ENCODE data around the gene ULK2. TPM values are rescaled to one million over a fixed set of nuclear protein-coding genes. Genes with fewer than 3 reads are reported as not detected.

The ULK2 gene
- total and polyA plus RNA-seq, 12 donors: 9.5 to 32.0 (median 15.1) TPM

DNA sequence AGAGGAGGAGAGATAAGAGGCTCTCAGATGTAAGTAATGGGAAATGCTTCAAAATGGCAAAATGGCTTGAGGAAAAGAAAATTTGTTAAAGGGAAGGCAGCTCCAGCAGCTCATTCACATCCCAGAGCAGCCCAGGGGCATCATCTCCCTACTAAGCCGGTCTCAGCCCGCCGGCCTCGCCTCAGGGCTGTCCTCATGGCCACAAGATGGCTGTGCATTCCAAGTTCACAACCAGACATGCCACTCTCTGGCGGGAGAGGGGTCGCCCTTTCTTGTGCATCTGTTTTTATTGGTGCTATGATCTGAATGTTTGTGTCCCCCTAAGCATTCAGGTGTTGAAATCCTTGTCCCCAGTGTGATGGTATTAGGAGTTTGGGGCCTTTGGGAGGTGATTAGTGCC lies 137.8 kb downstream of the ULK2 start:
- Histone ChIP-seq H3K4me3 (no peak overlapping the region), H3K4me1 (replicated peaks in 1 of 2) (peaks cover 22 to 28% of the 10 kb centered on the region in 2 donors), H3K27ac (peak overlapping the region in 1 of 5 donors; percentile 11), H3K9me3 (replicated peaks in 1 of 3) (no peaks in the 10 kb centered on the region), H3K27me3 (no peaks in the 10 kb centered on the region), H3K36me3 (replicated peaks in 1 of 2) (no peaks in the 10 kb centered on the region)
- intact Hi-C loops (cut with DNase I): no loop called here
- TF ChIP-seq POLR2A (IDR thresholded peaks at IDR 0.05): no peak
- TF ChIP-seq, protein P1, sequence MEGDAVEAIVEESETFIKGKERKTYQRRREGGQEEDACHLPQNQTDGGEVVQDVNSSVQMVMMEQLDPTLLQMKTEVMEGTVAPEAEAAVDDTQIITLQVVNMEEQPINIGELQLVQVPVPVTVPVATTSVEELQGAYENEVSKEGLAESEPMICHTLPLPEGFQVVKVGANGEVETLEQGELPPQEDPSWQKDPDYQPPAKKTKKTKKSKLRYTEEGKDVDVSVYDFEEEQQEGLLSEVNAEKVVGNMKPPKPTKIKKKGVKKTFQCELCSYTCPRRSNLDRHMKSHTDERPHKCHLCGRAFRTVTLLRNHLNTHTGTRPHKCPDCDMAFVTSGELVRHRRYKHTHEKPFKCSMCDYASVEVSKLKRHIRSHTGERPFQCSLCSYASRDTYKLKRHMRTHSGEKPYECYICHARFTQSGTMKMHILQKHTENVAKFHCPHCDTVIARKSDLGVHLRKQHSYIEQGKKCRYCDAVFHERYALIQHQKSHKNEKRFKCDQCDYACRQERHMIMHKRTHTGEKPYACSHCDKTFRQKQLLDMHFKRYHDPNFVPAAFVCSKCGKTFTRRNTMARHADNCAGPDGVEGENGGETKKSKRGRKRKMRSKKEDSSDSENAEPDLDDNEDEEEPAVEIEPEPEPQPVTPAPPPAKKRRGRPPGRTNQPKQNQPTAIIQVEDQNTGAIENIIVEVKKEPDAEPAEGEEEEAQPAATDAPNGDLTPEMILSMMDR (IDR thresholded peaks at IDR 0.05): no peak
- 88 to 100% (median 93%) methylated on average over 2 to 6 of the region's 6 CpGs for WGBS, 4 donors
- DNase-seq: no peak

DNA sequence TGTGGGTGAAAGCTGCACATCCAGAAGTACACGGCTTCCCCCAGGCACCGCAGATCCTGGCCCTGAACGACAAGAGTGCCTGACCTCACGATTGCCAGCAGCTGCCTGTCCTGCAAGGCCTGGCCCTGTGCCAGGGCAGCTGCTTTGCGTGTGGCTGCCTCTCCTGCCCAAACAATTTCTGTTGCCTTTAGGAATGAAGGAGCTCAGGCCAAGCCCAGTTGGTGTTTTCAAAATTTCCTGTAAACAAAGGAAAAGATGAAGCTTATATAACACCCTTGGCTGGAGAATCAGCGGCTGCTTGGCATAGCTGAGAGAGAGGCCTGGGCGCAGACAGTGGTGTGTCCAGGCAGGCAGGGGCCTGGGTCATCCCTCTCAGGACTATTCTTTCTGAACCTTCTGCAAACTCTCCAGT lies 139.6 kb downstream of the ULK2 start:
- peak overlapping the region; percentile 80 to 98 (median 91) for H3K27ac ChIP-seq
- DNase-seq: peak; percentile 84 to 96 (median 93)
- intact Hi-C loops (cut with DNase I): no loop called here
- WGBS, 4 donors: 6 to 25% (median 10%) methylated on average over 2 to 7 of the region's 7 CpGs
- no peak overlapping the region for H3K4me3 ChIP-seq
- H3K27me3 ChIP-seq: no peaks in the 10 kb centered on the region
- H3K9me3 ChIP-seq (replicated peaks in 1 of 3): no peaks in the 10 kb centered on the region
- TF ChIP-seq, protein P1 (IDR thresholded peaks at IDR 0.05): no peak
- peak in 1 of 2 donors; percentile 54 for TF ChIP-seq POLR2A (IDR thresholded peaks at IDR 0.05)
- peaks cover 22 to 28% of the 10 kb centered on the region in 2 donors for H3K4me1 ChIP-seq (replicated peaks in 1 of 2)
- no peaks in the 10 kb centered on the region for H3K36me3 ChIP-seq (replicated peaks in 1 of 2)

DNA sequence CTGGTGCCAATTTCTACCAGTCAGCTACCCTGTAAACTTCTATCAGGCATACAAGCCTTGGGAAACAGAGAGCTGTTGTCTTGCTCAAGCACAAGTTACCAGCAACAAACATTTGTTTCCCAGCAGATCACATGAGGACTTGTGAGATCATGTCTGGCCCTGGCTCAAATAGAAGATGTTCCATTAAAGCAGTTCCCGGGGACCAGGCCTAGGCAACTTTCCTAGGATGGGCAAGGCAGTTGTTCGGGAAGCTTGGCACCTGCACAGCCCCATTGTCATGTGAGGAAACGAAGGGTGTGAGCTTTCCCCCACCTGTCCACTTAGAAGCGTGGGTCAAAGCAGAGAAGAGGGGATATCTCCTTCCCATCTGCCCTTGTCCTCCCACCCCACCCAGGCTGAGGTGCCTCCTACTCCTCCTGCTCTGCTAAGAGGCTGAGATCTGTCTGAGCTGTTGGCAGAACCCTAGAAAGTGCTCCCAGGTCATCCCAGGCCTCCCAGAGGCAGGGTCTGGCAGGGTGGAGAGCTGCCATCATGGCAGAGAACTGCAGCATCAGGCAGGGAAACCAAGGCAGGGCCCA lies 140.1 kb downstream of the ULK2 start:
- peaks cover 22 to 28% of the 10 kb centered on the region in 2 donors for H3K4me1 ChIP-seq (replicated peaks in 1 of 2)
- DNase-seq: peak; percentile 50 to 87 (median 82)
- intact Hi-C loops (cut with DNase I): no loop called here
- H3K27me3 ChIP-seq: no peaks in the 10 kb centered on the region
- WGBS, 4 donors: 54 to 66% (median 60%) methylated on average over 4 of the region's 4 CpGs
- no peaks in the 10 kb centered on the region for H3K9me3 ChIP-seq (replicated peaks in 1 of 3)
- H3K4me3 ChIP-seq: no peak overlapping the region
- TF ChIP-seq POLR2A (IDR thresholded peaks at IDR 0.05): no peak
- TF ChIP-seq, protein P1 (IDR thresholded peaks at IDR 0.05): no peak
- no peaks in the 10 kb centered on the region for H3K36me3 ChIP-seq (replicated peaks in 1 of 2)
- H3K27ac ChIP-seq: peak overlapping the region; percentile 80 to 98 (median 91)

DNA sequence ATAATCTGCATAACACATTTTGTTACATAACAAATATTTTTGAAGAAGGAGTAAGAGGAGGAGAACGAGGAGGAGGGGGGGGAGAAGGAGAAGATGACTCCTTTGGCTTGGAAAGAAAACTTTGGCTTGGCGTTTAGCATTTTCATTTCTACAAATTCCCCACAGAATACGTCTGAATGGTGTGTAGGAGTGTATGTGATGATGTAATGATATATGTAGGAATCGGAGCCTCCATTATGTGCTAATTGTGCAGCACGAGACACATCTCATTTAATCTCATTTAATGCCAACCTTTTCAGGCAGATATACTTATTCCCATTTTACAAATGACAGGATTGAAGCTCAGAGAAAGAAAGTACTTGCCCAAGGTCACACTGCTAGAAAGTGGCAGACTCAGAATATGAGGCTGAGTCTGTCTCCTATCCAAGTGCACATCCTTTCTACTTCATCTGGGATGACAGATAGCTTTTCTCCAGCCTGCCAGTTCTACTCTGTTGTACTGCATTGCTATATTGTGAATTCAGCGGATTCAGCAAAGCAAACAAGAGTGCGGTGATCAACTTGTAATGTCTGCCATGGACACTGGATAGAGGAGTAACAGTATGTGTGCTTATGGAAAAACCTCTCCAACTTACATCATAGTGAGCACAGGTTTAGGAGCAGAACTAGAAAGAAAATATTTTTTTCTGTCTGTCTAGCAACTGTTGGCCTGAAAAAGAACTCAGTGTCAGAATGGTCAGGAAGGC lies 140.9 kb downstream of the ULK2 start:
- DNase-seq: no peak
- H3K9me3 ChIP-seq (replicated peaks in 1 of 3): no peaks in the 10 kb centered on the region
- no peaks in the 10 kb centered on the region for H3K27me3 ChIP-seq
- H3K27ac ChIP-seq: peak overlapping the region; percentile 80 to 98 (median 91)
- H3K4me1 ChIP-seq (replicated peaks in 1 of 2): peaks cover 22 to 28% of the 10 kb centered on the region in 2 donors
- H3K4me3 ChIP-seq: no peak overlapping the region
- intact Hi-C loops (cut with DNase I): no loop called here
- TF ChIP-seq, protein P1 (IDR thresholded peaks at IDR 0.05): no peak
- TF ChIP-seq POLR2A (IDR thresholded peaks at IDR 0.05): no peak
- 79 to 87% (median 85%) methylated on average over 7 of the region's 7 CpGs for WGBS, 4 donors
- no peaks in the 10 kb centered on the region for H3K36me3 ChIP-seq (replicated peaks in 1 of 2)

Measured in adrenal gland (tissue), 12 donors.